Thoracic aorta (tissue), 2 donors: Measurements from ENCODE around the gene NFASC. TPM values are rescaled to one million over a fixed set of nuclear protein-coding genes. Genes with fewer than 3 reads are reported as not detected.

Experiments used
- ATAC-seq: fragments of 150-250 bp; one replicate; pipeline ENCODE4 v1.8.0; 2017; ENCODE audit warnings: low read depth; ENCODE audit not compliant: insufficient number of reproducible peaks, low FRiP score
- DNase-seq: peaks from one replicate; pipeline ENCODE4 v3.0.0-alpha.2; 2020; ENCODE audit warnings: low spot score
- H3K27ac ChIP-seq, 2 donors: fragments of 200-600 bp; sonication (generic); 1 replicate in 1 of 2; 2 replicates in 1 of 2; pipeline ENCODE4 v1.5.1; 2016; ENCODE audit warnings: mild to moderate bottlenecking in 2 of 2, moderate library complexity in 2 of 2
- H3K27me3 ChIP-seq: fragments of 200-600 bp; sonication (generic); replicated peaks from 2 replicates; pipeline ENCODE4 v1.6.0; 2016; ENCODE audit warnings: mild to moderate bottlenecking; ENCODE audit not compliant: insufficient read depth
- H3K36me3 ChIP-seq: fragments of 200-600 bp; sonication (generic); one replicate; pipeline ENCODE4 v1.5.1; 2016
- H3K4me1 ChIP-seq, 2 donors: fragments of 200-600 bp; sonication (generic); 1 replicate in 1 of 2; 2 replicates in 1 of 2; pipeline versions ENCODE4 v1.5.1 to v1.6.0; 2016; ENCODE audit warnings: low read depth in 2 of 2, mild to moderate bottlenecking in 1 of 2; ENCODE audit not compliant: control insufficient read depth in 1 of 2
- H3K4me3 ChIP-seq: fragments of 200-600 bp; sonication (generic); 2 replicates; pipeline ENCODE4 v1.5.1; 2016; ENCODE audit warnings: mild to moderate bottlenecking
- H3K9me3 ChIP-seq: fragments of 200-600 bp; sonication (generic); 2 replicates; pipeline ENCODE4 v1.5.1; 2016
- CTCF ChIP-seq: fragments of 200-600 bp; sonication (generic); IDR thresholded peaks from one replicate; pipeline ENCODE4 v1.5.1; 2019; ENCODE audit warnings: antibody characterized with exemption
- total RNA-seq, 2 donors: library from RNA; depleted of rRNA; stranded (reverse); fragments of >200 nt; gene quantifications; one replicate each; pipeline versions ENCODE4 v1.1.0 to v1.2.3, GENCODE V29; 2016

Gene NFASC
- total RNA-seq, 2 donors from 2014 or later = 26.2 to 29.5 TPM

GRCh38 chr1:204863730-204864129 is 6.9 kb upstream of the NFASC start:
- no peaks in the 10 kb centered on the region for H3K4me1 ChIP-seq
- no peak for DNase-seq

GRCh38 chr1:204866051-204866596 is 4.5 kb upstream of the NFASC start:
- Histone ChIP-seq H3K27me3 (no peaks in the 10 kb centered on the region), H3K4me1 (no peaks in the 10 kb centered on the region), H3K9me3 (no peaks in the 10 kb centered on the region), H3K4me3 (no peak overlapping the region), H3K36me3 (no peaks in the 10 kb centered on the region), H3K27ac (no peak overlapping the region)
- no peak for TF ChIP-seq CTCF
- ATAC-seq (no peak), DNase-seq (no peak)

More at GRCh38 chr1:204863730-204864129, 6.9 kb upstream of the NFASC start:
- H3K4me3 ChIP-seq = no peak overlapping the region
- H3K9me3 ChIP-seq = no peaks in the 10 kb centered on the region
- no peak for ATAC-seq
- H3K27me3 ChIP-seq = no peaks in the 10 kb centered on the region
- no peaks in the 10 kb centered on the region for H3K36me3 ChIP-seq
- no peak overlapping the region for H3K27ac ChIP-seq
- no peak for TF ChIP-seq CTCF

DNA sequence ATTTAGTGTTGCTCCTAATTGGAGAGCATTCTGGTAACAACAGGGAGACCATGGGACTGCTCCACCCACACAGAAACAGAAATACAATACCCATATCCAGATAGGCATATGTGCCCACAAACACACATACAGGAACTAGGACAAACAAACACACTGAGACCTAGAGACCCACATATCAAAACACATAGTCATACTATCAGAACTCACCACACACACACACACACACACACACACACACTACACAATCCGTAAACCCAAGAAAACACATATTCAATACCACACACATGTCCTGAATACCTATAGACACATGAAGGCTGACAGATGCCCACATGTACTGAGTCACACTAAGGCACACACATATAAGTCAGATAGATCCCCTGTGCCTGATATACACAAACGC is 3.5 kb upstream of the NFASC start:
- TF ChIP-seq CTCF = no peak
- no peaks in the 10 kb centered on the region for H3K36me3 ChIP-seq
- no peaks in the 10 kb centered on the region for H3K9me3 ChIP-seq
- no peaks in the 10 kb centered on the region for H3K4me1 ChIP-seq
- H3K4me3 ChIP-seq = no peak overlapping the region
- H3K27ac ChIP-seq = no peak overlapping the region
- DNase-seq (no peak), ATAC-seq (no peak)
- no peaks in the 10 kb centered on the region for H3K27me3 ChIP-seq

GRCh38 chr1:204867666-204868339 is 2.9 kb upstream of the NFASC start:
- ATAC-seq = no peak
- no peak for DNase-seq
- Histone ChIP-seq H3K27ac (no peak overlapping the region), H3K27me3 (no peaks in the 10 kb centered on the region), H3K4me3 (no peak overlapping the region), H3K9me3 (no peaks in the 10 kb centered on the region), H3K36me3 (no peaks in the 10 kb centered on the region), H3K4me1 (no peaks in the 10 kb centered on the region)
- no peak for TF ChIP-seq CTCF

- no peak for TF ChIP-seq CTCF
- no peak overlapping the region for H3K27ac ChIP-seq
- H3K4me3 ChIP-seq = no peak overlapping the region
- H3K4me1 ChIP-seq = no peaks in the 10 kb centered on the region
- H3K36me3 ChIP-seq = no peaks in the 10 kb centered on the region
- H3K27me3 ChIP-seq = no peaks in the 10 kb centered on the region
- ATAC-seq = no peak
- no peaks in the 10 kb centered on the region for H3K9me3 ChIP-seq
- DNase-seq = no peak
Measured at GRCh38 chr1:204868340-204868700, 2.3 kb upstream of the NFASC start.
